SW 1271 (cell line): ENCODE results near the gene CNTD1.

Experiments
- DNase-seq, 2 experiments: peaks; one replicate each; lab custom pipeline; 2025; lab: John Stamatoyannopoulos, UW

The CNTD1 gene

DNA sequence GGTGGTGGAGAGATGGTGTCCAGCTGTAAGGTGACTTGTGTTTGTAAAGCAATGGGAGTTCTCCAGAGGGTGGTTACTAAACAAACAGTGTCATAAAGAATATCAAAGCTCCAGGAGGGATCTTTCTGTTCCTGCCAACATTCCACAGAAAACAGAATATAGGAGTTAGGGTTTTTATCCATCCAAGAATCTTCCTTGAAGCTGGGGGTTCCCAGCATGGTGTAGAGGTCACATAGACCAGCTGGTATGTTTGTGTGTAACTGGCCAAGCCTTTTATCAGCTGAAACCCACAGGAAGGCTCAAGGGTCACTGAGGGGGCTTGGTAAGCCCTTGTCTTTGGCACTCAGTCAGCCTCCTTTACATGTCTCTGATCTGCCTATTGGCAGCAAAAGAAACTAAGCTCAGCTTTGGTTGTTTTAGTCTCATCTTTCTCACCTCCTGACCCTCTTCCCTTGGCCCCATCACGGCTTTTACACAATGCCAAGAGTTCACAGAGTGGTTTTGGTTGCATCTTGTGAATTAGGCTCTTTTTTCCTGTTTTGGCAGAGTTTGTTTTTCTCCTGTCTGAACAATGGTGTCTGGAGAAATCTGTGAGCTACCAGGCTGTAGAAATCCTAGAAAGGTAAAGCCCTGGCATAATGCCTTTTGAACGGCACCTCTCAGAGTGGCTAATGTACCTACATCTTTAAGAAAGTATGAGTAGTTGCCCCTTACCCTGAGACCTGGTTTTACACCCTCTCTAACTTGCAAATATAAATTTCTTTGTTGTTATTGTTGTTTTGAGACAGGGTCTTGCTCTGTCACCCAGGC is 4.6 kb downstream of the CNTD1 start:
- no peak for DNase-seq

DNA sequence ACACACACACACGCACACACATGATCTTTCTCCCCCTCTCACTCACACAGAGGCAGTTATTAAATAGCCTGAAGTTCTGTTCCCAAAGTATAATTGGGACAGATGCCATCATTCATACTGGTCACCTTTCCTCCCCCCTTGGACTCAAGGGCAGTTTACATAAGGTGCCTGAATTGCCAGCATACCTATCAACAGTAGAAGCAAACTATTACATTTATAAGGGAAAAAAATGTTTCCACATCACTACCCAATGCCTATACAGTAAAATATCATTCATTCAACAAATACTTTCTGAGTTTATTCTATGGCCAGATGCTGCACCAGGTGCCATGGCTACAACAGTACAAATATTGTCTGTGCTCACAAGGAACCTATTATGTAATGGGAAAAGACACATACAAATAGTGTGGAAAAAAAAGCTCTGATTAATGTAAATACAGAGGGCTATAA is 6.3 kb downstream of the CNTD1 start:
- DNase-seq: no peak

GRCh38 chr17:42806249-42806648 is 7.6 kb downstream of the CNTD1 start:
- DNase-seq: no peak

DNA sequence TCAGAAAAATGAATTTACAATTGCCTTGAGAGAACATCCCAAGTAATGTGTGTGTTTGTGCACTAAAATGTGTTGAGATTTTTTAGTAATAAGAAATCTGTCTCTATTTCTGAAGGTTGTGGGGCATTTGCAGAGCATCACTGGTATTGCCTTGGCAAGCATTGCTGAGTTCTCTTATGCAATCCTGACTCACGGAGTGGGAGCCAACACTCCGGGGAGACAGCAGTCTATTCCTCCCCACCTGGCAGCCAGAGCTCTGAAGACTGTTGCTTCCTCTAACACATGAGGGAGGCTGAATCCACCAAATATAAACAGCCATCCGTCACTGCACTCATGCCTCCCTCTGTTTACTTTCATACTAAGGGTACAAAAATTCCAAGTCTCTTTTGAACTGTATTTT is 10.6 kb downstream of the CNTD1 start:
- DNase-seq: no peak

DNA sequence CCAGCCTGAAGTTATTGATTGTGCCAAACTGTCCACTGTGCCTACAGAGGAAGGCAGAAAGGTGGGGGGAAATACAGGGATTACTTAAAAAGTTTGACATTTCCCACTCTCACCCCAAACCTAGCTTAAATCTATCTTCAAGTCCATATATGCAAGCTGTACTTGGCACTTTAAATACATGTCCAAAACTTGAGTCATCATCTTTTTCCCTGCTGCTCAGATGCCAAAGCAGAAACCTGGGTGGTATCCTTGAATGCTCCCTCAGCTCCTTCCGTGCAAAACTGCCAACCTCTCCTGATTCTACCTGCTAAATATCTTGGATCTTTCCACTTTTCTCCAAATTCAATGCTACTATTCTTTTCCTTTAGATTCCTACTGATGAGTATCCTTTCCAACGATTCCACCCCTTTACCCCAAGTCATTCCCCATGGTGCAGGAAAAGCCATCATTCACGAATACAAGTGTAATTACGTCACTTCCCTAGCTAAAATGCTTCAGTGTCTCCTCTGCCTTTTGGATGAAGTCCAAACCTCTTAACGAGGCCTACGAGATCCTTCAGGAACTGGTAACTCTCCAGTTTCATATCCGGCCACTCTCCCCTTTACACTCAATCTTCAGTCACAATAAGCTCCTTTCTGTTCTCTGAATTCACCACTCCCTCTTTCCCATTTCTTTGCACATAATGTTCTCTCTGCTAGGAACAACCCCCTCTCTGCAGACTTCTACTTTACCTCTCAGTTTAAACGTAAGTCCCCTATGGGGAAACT is 16.2 kb downstream of the CNTD1 start:
- peak; percentile 69 to 83 for DNase-seq

DNA sequence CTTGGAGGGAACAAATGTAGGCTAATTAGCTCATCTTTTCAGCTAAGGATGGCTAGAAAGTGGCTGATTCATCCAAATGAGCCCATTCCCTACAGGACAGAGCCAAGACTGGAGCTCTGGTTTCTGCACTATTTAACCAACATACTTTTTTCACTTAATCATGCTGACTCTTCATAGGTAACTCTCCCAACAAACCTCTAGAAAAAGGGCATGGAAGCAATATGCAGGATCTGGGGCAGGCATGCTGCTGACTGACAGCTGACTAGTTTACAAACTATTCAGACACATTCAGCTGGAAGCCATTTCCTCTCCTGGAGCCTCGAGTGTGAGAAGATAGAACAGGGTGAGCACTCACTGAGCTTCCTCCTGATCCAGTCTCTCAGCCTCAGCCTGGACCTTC is 19.2 kb downstream of the CNTD1 start:
- DNase-seq: peak; percentile 22 to 30

GRCh38 chr17:42818379-42818778 is 19.7 kb downstream of the CNTD1 start:
- no peak for DNase-seq

- DNase-seq: peak in 1 of 2 experiments; percentile 71
These were observed 21.4 kb downstream of the CNTD1 start for GRCh38 chr17:42819939-42820535.

- DNase-seq: no peak
These were observed 22.5 kb downstream of the CNTD1 start for GRCh38 chr17:42821176-42821575.

- DNase-seq: no peak
These were observed 28.8 kb downstream of the CNTD1 start for GRCh38 chr17:42827472-42827871.

DNA sequence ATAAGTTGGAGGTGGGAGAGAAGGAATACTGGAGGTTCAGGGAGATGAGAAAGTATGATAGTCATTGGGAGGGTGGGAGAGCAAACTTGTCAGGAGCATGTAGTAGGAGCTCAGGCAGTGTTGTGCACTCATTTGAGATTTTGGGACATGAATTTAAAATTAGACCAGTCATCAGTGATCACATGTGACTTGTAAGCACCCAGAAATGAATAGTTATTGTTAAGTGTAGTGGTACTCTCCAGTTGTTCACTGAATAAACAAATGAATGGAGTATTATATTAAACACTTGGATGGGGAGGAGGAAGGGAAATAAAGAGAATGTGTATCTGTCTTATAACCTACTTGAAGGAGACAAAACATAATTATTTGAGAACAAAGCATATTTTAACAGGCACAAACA is 32.3 kb downstream of the CNTD1 start:
- DNase-seq: no peak

DNA sequence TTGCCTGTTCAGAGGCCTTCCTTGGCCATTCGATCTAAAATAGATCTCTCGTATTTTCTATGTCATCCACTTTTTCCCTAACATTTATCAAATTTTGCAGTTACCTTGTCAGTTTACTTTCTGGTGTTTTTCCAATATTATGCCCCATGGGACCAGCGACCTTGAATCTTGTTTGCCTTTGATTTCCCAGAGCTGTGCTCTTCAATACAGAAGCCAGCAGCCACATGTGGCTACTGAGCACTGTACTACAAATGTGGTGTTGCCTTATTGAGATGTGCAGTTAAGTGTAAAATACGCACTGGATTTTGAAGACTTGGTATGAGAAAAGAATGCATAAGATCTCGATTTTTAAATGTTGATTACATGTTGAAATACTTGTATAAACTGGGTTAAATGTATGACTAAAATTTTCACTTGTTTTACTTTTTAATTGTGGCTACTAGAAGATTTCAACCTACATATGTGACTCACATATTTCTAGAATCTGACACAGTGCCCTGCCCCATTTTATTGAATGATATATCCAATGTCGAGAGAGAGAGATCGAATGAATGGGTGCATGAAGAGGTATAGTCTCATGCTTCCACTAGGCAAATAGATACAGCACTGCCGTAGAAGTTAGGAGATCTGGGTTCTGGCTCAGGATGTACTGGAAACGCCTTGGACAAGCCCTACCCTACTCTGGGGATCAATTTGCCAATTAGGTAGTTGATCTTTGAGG is 33.7 kb downstream of the CNTD1 start:
- DNase-seq: peak in 1 of 2 experiments; percentile 51

- peak; percentile 74 to 85 for DNase-seq
These were observed 34.5 kb downstream of the CNTD1 start, which contains the start of gene PSME3 for GRCh38 chr17:42832934-42833766. PSME3 (plus strand) TSS chr17:42833397; CDS start chr17:42833632, 235 bp downstream.

DNA sequence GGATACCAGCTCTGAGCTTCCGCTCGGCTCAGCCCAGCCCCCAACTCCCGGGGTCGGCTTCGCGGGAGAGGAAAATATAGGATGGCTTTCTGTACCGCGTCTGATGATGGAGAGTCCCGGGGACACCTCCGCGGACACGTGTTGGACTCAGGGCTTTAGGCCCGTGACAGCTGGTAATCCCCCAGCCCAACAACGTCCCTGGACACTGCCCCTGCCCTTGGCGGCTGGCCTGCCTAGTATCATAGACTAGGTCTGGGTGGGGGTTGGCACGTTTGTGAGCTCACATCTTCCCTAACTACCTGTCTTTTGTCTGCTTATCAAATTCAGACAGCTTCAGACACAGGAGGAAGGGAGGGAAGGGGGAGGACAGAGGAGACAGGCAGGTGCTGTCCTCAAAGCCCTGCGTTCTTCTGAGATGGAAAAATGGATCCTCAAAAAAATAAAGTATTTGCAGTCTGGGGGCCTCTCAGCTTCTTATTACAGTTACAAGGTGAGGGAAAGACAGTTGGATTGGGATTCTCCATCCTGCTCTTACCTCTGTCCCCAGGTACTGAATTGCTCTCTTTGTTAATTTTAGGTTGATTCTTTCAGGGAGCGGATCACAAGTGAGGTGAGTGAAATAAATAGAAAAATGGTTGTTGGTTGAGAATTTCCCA is 35.2 kb downstream of the CNTD1 start:
- DNase-seq: no peak

GRCh38 chr17:42835732-42836131 is 37.1 kb downstream of the CNTD1 start:
- DNase-seq: no peak

DNA sequence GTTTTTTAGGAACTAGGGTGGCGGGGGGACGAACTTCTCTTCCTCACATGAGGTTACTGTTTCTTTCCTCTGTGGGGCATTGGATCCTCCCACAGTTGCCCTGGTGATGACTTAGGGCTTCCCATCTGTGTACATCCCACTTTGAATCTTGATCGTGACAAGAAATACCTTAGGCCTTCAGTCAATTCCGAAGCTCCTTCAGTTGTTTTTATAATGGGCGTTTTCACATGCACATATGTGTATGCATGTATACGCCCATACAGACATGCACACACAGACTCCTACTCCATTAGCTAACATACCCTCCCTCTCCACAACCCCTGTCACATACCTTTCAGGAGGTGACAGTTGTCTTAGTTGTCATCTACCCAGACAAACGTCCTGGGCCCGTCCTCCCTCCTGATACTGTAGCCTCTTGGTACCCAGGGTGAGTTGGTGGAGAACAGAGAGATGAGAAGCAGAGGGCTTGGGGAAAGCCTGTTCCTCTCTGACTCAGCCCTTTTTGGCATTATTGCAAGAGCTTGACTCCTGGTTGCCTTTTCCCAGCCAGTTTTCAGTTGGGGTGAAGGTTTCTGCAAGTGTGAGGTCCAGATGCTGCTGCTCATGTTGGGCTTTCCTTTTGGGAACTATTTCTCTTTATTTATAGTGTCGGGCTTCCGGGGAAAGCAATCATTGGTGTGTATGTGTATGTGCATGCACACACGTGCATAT is 43.5 kb downstream of the CNTD1 start:
- DNase-seq: no peak

DNA sequence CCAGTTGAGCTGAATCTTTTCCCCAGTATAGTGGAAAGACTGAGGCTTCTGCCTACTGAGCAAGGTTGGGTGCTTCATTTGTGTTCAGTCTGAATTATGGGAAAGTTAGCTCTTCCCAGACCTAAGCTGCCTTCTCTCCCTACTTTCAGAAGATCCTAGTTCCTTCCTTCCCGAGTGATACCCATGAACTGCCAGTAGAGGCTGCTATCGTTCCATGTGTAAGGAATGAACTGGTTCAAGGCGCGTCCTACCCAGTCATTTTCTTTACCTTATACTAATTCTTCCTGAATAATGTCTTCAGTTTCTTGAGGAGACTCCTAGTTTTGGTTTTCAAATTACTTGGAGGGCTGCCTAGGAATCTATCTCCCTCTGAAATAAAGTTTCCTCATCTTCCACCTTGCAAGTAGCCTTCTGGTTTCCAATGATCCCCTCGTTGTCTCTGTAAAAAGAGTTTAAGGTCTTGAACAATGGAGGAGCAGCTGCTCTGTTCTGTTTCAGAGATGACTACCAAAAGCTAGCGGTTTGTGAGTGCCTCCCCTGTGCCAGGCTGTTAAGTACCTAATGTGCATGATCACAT is 44.8 kb downstream of the CNTD1 start:
- peak in 1 of 2 experiments; percentile 59 for DNase-seq

GRCh38 chr17:42844271-42844670 is 45.6 kb downstream of the CNTD1 start, which contains the start of gene AOC2:
AOC2 (plus strand) TSS chr17:42844580; CDS start chr17:42844627, 47 bp downstream.
- no peak for DNase-seq
